HG03064 (cell line): ENCODE data around the gene KCNB1.

Experiments used
- ATAC-seq: cut with Tn5 transposase; IDR thresholded peaks from one replicate; pipeline ENCODE4 v1.9.1; 2021; ENCODE audit warnings: low read depth; ENCODE audit not compliant: unreplicated experiment

Gene KCNB1

GRCh38 chr20:49367113-49367512 is 115.4 kb downstream of the KCNB1 start:
- ATAC-seq = no peak

- ATAC-seq = no peak
Measured at GRCh38 chr20:49366687-49367086, 115.8 kb downstream of the KCNB1 start.

- no peak for ATAC-seq
Measured at GRCh38 chr20:49361862-49362660, 120.4 kb downstream of the KCNB1 start.

- no peak for ATAC-seq
Measured at GRCh38 chr20:49360242-49360968, 122.1 kb downstream of the KCNB1 start.

GRCh38 chr20:49356676-49357075 is 125.8 kb downstream of the KCNB1 start:
- ATAC-seq = no peak

- ATAC-seq = no peak
Measured at GRCh38 chr20:49354673-49355072, 127.8 kb downstream of the KCNB1 start.

GRCh38 chr20:49353348-49353747 is 129.1 kb downstream of the KCNB1 start:
- no peak for ATAC-seq

GRCh38 chr20:49352751-49353150 is 129.7 kb downstream of the KCNB1 start:
- no peak for ATAC-seq

- no peak for ATAC-seq
Measured at GRCh38 chr20:49351775-49352174, 130.7 kb downstream of the KCNB1 start.

GRCh38 chr20:49349694-49350252 is 132.7 kb downstream of the KCNB1 start:
- no peak for ATAC-seq

GRCh38 chr20:49349078-49349477 is 133.4 kb downstream of the KCNB1 start:
- no peak for ATAC-seq

GRCh38 chr20:49348563-49348962 is 133.9 kb downstream of the KCNB1 start:
- ATAC-seq = no peak

- no peak for ATAC-seq
Measured at GRCh38 chr20:49347156-49347555, 135.3 kb downstream of the KCNB1 start.

GRCh38 chr20:49346682-49347081 is 135.8 kb downstream of the KCNB1 start:
- no peak for ATAC-seq

GRCh38 chr20:49345524-49345923 is 136.9 kb downstream of the KCNB1 start:
- ATAC-seq = no peak

GRCh38 chr20:49344975-49345374 is 137.5 kb downstream of the KCNB1 start:
- ATAC-seq = no peak

GRCh38 chr20:49344140-49344539 is 138.3 kb downstream of the KCNB1 start:
- ATAC-seq = no peak

GRCh38 chr20:49343246-49343645 is 139.2 kb downstream of the KCNB1 start:
- no peak for ATAC-seq

- no peak for ATAC-seq
Measured at GRCh38 chr20:49340161-49340966, 142.1 kb downstream of the KCNB1 start.

GRCh38 chr20:49339123-49339522 is 143.3 kb downstream of the KCNB1 start:
- ATAC-seq = no peak

- no peak for ATAC-seq
Measured at GRCh38 chr20:49338061-49338460, 144.4 kb downstream of the KCNB1 start.
